ENCODE measurements around the gene CACNA1A.

The CACNA1A gene

GRCh38 chr19:13226983-13227382 lies 279.3 kb downstream of the CACNA1A start:
- H3K27ac ChIP-seq (ENCODE audit: low read depth, low read length, poor library complexity, severe bottlenecking), result no peak overlapping the region
- no peaks in the 10 kb centered on the region for H3F3A ChIP-seq (ENCODE audit: insufficient read depth, low read length)
- H4K20me1 ChIP-seq (ENCODE audit: insufficient read depth, low read length), result no peaks in the 10 kb centered on the region
- TF ChIP-seq EZH2 (IDR thresholded peaks at IDR 0.05; ENCODE audit: borderline replicate concordance, low read length), result no peak
- no peak for TF ChIP-seq CTCF (IDR thresholded peaks at IDR 0.05; ENCODE audit: low read length)
- H3K9me3 ChIP-seq (ENCODE audit: low read length), result no peaks in the 10 kb centered on the region
- no peak overlapping the region for H2AFZ ChIP-seq (ENCODE audit: low read length)
- no peak overlapping the region for H3K4me3 ChIP-seq (ENCODE audit: low read depth, low read length, poor library complexity, severe bottlenecking)
- no peaks in the 10 kb centered on the region for H3K4me1 ChIP-seq (ENCODE audit: insufficient read depth, low read length, severe bottlenecking)
- no peaks in the 10 kb centered on the region for H3K79me2 ChIP-seq (ENCODE audit: insufficient read depth, low read length)
- H3K4me2 ChIP-seq (ENCODE audit: low read length), result no peak overlapping the region
- no peaks in the 10 kb centered on the region for H3K9me2 ChIP-seq (ENCODE audit: low read depth, low read length)
- 0 out of 2 replicates have a peak, but pooled peaks cover 7% of the 10 kb centered on the region for H3K27me3 ChIP-seq (ENCODE audit: insufficient read depth, low read length)
- no peaks in the 10 kb centered on the region for H3K36me3 ChIP-seq (ENCODE audit: insufficient read depth, low read length)
- no peak overlapping the region for H3K9ac ChIP-seq (ENCODE audit: low read length)

- Histone ChIP-seq H3K9ac (ENCODE audit: low read length) (no peak overlapping the region), H3K36me3 (ENCODE audit: insufficient read depth, low read length) (no peaks in the 10 kb centered on the region), H3K79me2 (ENCODE audit: insufficient read depth, low read length) (no peaks in the 10 kb centered on the region), H3K27me3 (ENCODE audit: insufficient read depth, low read length) (0 out of 2 replicates have a peak, but pooled peaks cover 7% of the 10 kb centered on the region), H3F3A (ENCODE audit: insufficient read depth, low read length) (no peaks in the 10 kb centered on the region), H2AFZ (ENCODE audit: low read length) (no peak overlapping the region), H3K4me3 (ENCODE audit: low read depth, low read length, poor library complexity, severe bottlenecking) (no peak overlapping the region), H3K9me2 (ENCODE audit: low read depth, low read length) (no peaks in the 10 kb centered on the region), H3K4me2 (ENCODE audit: low read length) (no peak overlapping the region), H3K9me3 (ENCODE audit: low read length) (no peaks in the 10 kb centered on the region), H3K27ac (ENCODE audit: low read depth, low read length, poor library complexity, severe bottlenecking) (no peak overlapping the region), H3K4me1 (ENCODE audit: insufficient read depth, low read length, severe bottlenecking) (no peaks in the 10 kb centered on the region), H4K20me1 (ENCODE audit: insufficient read depth, low read length) (no peaks in the 10 kb centered on the region)
- no peak for TF ChIP-seq CTCF (IDR thresholded peaks at IDR 0.05; ENCODE audit: low read length)
- TF ChIP-seq EZH2 (IDR thresholded peaks at IDR 0.05; ENCODE audit: borderline replicate concordance, low read length), result no peak
These were observed 280.1 kb downstream of the CACNA1A start for GRCh38 chr19:13225973-13226865.

- Histone ChIP-seq H3K4me3 (ENCODE audit: low read depth, low read length, poor library complexity, severe bottlenecking) (no peak overlapping the region), H3K27ac (ENCODE audit: low read depth, low read length, poor library complexity, severe bottlenecking) (no peak overlapping the region), H3K4me1 (ENCODE audit: insufficient read depth, low read length, severe bottlenecking) (no peaks in the 10 kb centered on the region), H3K27me3 (ENCODE audit: insufficient read depth, low read length) (peaks cover 10% of the 10 kb centered on the region; the same call in 1 of the 2 replicates), H3K36me3 (ENCODE audit: insufficient read depth, low read length) (no peaks in the 10 kb centered on the region), H3K4me2 (ENCODE audit: low read length) (no peak overlapping the region), H3K9me3 (ENCODE audit: low read length) (no peaks in the 10 kb centered on the region), H3K9me2 (ENCODE audit: low read depth, low read length) (no peaks in the 10 kb centered on the region), H4K20me1 (ENCODE audit: insufficient read depth, low read length) (no peaks in the 10 kb centered on the region), H3F3A (ENCODE audit: insufficient read depth, low read length) (no peaks in the 10 kb centered on the region), H3K9ac (ENCODE audit: low read length) (no peak overlapping the region), H3K79me2 (ENCODE audit: insufficient read depth, low read length) (no peaks in the 10 kb centered on the region), H2AFZ (ENCODE audit: low read length) (no peak overlapping the region)
- TF ChIP-seq CTCF (IDR thresholded peaks at IDR 0.05; ENCODE audit: low read length) (no peak), EZH2 (IDR thresholded peaks at IDR 0.05; ENCODE audit: borderline replicate concordance, low read length) (no peak)
These were observed 281.2 kb downstream of the CACNA1A start for GRCh38 chr19:13225085-13225484.
